ENCODE data around the gene KLF14. TPM values are rescaled to one million over a fixed set of nuclear protein-coding genes. Genes with fewer than 3 reads are reported as not detected.
A peak's percentile ranks its signal among the peaks of the same experiment; 100 is the strongest.
"Not testable (repeated sequence)": the region's sequence is repeated elsewhere in the genome, so short reads cannot be mapped to it uniquely, and the experiment has no call there.

KLF14 gene
- not detected for total RNA-seq
- long read RNA-seq, result 0 reads

DNA sequence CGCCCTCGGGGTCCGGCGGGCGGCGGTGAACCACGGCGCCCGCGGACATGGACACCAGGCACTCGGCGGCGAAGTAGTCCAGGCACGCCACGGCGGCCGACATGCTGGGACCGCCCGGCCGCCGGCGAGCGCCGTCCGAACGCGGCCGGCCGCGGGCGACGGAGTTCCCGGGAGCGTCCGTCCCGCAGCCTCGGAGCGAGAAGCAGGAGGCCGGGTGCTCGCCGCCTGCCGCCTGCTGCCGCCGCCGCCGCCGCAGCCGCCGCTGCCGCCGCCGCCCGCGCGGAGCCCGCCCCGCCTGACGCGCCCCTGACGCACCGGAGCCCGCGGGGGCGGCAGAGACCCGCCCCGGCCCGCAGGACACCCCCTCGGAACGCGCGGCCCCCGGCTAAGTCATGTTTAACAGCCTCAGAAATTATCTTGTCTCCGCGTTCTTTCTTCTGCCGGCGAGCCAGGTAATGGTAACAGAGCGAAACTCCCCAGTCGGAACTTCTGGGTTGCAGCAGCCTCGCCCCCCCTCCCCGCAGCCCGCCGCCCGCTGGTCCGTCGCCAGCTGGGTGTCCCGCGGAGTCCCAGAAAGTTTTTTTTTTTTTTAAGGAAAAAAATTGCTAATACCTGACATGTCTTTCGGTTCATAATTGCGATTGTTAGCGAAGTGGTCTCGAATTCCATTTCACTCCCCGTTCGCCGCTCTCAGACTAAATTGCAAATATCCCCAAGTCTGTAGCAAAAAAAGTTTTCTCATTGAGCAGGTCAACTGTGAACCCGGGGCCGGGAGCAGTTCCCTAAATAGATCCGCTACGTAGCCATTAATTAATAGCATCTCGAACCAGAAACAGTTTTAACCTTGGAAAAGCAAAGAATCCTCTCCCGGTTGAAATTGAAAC, at the start of gene KLF14:
Gene KLF14 (minus strand): TSS at position 277 of the 884 bp plus-strand sequence. CDS start 174 bp downstream, at position 103.
- intact Hi-C loops (cut with DNase I), result no loop called here
- ATAC-seq (peak; percentile 23 to 59), DNase-seq (peak; percentile 28)

DNA sequence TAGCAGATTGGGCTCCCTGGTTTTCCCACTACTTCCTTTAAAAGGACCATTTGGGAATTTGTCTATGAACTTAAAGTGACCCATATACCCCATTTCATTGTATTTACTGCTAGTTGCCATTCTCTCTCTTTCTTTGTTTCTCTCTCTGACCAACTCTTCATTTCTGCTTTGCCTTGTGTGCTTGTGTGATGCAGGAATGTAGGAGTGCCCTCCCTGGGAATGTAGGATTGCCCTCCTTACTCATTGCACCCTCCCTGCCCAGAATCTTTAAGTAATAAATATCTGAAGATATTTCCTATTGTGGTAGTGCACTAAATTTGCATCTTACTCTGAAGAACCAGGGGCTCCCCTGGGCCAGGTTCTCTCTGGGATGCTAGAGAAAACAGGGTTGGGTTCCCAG, 47.3 kb upstream of the KLF14 start:
- DNase-seq (no peak), ATAC-seq (no peak)
- intact Hi-C loops (cut with DNase I), result no loop called here

DNA sequence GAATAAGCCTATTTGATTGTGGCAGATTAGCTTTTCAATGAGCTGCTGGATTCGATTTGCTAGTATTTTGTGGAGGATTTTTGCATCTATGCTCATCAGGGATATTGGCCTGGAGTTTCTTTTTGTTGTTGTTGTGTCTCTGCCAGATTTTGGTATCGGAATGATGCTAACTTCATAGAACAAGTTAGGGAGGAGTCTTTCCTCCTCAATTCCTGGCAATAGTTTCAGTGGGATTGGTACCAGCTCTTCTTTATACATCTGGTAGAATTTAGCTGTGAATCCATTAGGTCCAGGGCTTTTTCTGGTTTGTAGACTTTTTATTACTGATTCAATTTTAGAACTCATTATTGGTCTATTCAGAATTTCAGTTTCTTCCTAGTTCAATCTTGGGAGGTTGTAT, 43.4 kb upstream of the KLF14 start:
- DNase-seq (no peak), ATAC-seq (no peak)
- intact Hi-C loops (cut with DNase I), result no loop called here

DNA sequence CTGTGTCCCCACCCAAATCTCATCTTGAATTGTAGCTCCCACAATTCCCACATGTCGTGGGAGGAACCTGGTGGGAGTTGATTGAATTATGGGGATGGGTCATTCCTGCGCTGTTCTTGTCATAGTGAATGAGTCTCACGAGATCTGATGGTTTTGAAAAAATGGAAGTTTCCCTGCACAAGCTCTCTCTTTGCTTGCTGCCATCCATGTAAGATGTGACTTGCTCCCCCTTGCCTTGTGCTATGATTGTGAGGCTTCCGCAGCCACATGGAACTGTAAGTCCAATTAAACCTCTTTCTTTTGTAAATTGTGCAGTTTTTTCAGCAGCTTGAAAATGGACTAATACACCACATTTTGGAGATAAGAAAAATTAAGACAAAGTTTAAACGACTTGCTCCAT, 38.4 kb upstream of the KLF14 start:
- intact Hi-C loops (cut with DNase I); ATAC-seq; DNase-seq: not testable (repeated sequence)

DNA sequence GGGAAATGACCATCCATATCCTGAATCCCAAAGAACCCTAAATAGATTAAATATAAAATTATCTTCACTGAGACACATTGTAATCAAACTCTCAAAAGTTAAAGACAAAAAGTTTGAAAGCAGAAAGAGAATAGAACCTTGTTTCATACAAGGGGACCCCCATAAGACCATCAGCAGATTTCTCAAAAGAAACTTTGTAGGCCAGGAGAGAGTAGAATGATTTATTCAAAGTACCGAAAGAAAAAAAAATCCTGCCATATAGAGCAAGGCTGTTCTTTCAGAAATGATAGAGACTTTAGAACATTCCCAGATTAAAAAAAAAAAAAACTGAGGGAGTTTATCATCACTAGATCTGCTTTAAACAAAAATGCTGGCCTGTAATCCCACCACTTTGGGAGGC, 34.8 kb upstream of the KLF14 start:
- DNase-seq (no peak), ATAC-seq (no peak)
- intact Hi-C loops (cut with DNase I), result no loop called here

DNA sequence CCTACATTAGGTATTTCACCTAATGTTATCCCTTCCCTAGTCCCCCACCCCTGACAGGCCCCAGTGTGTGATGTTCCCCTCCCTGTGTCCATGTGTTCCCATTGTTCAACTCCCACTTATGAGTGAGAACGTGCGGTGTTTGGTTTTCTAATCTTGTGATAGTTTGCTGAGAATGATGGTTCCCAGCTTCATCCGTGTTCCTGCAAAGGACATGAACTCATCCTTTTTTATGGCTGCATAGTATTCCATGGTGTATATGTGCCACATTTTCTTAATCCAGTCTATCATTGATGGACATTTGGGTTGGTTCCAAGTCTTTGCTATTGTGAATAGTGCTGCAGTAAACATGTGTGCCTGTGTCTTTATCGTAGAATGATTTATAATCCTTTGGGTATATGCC, 30.6 kb upstream of the KLF14 start:
- ATAC-seq; DNase-seq; intact Hi-C loops (cut with DNase I): not testable (repeated sequence)

DNA sequence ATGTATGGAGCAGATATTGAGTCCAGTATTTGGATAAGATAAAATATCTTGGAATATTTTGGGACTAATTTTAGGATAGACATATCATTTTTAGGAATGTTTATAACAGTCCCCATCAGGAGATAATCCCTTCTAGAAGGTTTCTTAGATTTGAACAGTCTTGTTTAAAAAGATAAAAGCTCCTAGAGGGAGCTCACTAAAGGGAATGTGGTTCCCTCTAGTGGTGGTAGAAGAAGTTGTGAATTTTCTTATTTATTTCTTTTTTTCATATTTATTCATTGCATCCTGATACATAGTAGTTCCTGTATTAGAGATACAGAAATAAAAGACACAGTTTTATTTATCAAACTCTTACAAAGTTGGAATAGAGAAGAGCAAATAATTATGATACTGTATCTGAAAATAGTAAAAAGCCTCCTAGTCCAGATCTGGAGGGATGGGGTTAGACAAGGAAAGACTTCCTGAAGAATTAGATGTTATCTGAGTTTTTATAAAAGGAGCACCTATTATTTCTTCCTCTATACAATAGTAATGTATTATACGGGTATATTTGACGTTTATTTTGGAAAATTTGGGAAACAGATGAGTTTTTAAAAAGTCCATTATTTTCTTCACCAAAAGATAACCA, 24.5 kb upstream of the KLF14 start:
- ATAC-seq (no peak), DNase-seq (no peak)
- intact Hi-C loops (cut with DNase I), result loop anchor here in 1 of 2 donors (10.0 kb wide), 1 partner anchor 684 kb away; the partner anchor contains the start of gene KLHDC10

DNA sequence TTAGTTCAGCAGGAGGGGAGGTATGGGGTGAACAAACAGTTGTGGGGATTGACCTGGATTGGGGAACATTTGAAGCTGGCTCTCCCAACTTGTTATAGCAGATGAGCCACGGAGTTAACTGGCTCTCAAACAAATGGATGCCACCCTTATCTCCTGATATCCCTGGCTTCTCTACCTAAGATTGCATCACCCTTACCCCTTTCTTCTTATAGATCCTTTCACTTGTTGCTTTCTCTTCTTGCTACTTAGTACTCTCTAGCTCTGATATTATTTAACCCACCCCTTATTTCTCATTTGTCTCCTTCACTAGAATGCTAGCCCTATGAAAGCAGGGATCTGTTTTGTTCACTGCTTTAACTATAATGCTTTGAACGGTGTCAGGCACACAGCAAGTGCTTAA, 22.3 kb upstream of the KLF14 start:
- intact Hi-C loops (cut with DNase I), result loop anchor here in 1 of 2 donors (10.0 kb wide), 1 partner anchor 682 kb away; the partner anchor contains the start of gene KLHDC10
- ATAC-seq, result no peak

DNA sequence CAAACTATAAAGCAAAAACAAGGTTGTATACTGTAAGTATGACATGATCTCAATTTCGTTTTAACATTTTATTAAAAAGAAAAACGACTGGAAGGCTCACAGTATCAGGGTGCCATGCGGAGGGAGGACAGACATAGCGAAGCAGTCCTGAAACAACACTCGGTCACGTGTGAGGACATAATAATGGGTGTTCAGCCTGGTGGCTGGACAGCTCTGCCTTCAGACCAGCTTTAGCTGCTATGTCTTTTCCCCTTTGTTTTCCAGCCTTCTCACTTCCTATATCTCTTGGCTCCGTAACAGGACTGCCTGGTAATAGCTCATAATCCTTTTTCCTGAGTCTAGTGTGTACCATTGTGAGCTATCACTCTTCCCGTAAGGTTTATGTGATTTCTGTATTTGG, 18.4 kb upstream of the KLF14 start:
- no peak for DNase-seq
- intact Hi-C loops (cut with DNase I), result loop anchor here in 1 of 2 donors (10.0 kb wide), 1 partner anchor 678 kb away; the partner anchor contains the start of gene KLHDC10
- no peak for ATAC-seq

More for the DNA sequence above, 22.3 kb upstream of the KLF14 start:
- no peak for DNase-seq

DNA sequence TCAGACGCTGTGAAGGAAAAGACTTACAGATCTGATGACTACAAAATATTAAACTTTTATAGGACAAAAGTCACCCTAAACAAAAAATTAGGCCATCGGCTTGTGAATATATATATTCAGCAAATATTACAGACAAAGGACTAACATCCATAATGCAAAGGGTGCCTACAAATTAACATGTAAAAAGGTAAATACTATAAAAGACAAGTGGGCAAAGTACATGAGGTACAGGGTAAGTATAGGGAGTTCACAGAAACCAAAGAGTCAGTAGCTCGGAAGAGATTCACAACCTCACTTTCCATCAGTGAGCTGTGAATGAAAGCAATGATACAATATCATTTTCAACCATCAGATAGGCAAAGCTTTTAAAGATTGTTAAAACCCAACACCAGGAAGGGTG, 16.7 kb upstream of the KLF14 start:
- intact Hi-C loops (cut with DNase I), result loop anchor here in 1 of 2 donors (10.0 kb wide), 1 partner anchor 676 kb away; the partner anchor contains the start of gene KLHDC10
- ATAC-seq, result no peak
- DNase-seq, result no peak

DNA sequence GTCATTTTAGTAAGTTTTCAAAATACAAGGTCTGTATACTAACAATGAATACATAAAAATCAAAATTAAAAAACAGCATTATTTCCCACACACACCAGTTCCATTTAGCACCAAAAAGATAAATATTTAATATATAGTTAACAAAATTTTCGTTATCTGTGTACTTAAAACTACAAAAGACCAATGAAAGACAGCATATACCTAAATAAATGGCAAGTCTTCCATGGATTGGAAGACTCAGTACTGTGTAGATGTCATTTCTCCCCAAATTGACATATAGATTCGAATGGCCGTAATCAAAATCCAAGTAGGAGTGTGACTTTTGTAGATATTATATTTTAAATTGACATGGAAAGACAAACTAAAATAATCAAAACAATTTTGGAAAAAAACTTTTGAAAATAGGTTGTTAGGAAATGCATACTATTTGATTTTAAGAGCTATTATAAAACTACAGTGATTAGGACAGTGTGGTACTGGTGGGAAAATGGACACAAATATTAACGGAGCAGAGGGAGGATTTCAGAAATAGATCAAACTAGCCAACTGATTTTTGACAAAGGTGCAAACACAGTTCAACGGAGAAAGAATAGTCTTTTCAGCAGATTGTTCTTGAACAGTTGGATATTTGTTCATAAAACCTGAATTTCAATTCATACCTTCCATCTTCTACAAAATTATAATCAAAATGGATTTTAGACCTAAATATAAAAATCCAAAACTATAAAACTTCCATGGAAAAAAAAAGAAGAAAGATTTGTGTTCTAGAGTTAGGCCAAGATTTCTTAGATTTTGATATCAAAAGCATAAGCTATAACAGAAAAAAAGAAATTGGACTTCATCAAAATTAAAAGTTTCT, 14.8 kb upstream of the KLF14 start:
- no peak for DNase-seq
- intact Hi-C loops (cut with DNase I), result no loop called here
- no peak for ATAC-seq

DNA sequence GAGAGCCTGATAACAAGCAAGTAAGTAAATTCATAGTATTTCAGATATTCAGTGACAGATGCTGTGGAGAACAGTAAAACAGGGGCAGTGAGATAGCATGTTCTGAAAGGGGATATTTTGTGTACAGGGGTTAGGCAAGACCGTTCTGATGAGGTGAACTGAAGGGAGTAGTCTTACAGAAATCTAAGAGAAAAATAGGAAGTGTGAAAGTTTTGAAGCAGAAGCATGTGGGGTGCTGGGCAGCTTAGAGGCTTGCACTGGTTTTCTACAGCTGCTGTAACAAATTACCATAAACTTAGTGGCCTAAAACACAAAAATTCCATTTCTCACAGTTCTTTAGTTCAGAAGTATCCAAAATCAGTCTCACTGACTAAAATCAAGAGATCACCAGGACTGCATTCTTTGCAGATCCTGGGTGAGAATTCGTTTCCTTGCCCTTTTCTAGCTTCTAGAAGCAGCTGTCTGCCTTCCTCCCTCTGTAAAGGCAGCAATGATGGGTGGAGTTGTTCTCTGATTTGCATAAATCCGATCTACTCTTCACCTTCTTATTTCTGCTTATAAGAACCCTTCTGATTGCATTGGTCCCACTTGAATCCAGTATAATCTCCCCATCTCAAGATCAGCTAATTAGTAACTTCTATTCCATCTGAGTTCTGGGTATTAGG, 7.5 kb upstream of the KLF14 start:
- intact Hi-C loops (cut with DNase I), result no loop called here
- DNase-seq (no peak), ATAC-seq (peak in 1 of 2 donors; percentile 60)

DNA sequence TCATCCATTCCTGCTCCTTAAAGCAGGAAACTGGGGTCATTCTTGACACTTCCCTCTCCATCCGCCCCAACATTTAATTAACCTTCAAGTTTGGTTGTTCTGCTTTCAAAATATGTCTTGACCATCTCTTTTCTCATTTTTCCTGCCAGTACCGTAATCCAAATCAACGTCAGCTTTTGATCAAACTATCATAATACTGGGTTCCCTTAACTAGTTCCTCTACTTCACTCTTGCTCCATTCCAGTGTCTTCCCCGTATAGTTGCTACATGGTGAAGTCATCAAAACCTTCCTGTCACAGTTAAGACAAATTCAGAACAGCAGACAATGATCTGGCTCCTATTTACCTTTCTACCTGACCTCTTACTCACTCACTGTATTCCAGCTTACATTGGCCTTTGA, 6.6 kb upstream of the KLF14 start:
- DNase-seq (no peak), ATAC-seq (no peak)
- intact Hi-C loops (cut with DNase I), result no loop called here

DNA sequence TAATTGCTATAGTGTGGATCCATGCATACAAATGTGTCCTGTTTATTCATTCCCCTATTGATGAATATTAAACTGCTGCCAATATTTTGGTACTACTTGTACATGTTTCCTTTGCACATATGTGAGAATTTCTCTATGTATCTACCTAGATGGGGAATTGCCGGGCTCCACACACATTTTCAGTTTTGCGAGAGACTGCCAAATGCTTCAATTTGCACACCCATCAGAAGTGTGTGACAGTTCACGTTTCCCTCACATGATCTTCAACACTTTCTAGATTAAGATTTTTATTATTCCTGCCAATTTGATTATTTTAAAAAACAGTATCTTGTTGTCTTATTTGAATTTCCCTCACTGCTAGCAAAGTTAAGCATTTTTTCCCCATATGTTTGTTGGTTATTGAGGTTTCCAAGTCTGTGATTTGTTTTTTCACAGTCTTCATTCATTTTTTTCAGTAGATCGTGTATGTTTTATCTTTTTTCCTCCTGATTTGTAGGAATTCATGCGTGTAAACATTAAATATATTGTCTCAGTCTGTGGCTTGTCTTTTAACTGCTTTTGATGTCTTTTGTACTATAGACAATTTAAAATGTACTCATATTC, 2.4 kb upstream of the KLF14 start:
- DNase-seq, result no peak
- intact Hi-C loops (cut with DNase I), result no loop called here
- ATAC-seq, result no peak

DNA sequence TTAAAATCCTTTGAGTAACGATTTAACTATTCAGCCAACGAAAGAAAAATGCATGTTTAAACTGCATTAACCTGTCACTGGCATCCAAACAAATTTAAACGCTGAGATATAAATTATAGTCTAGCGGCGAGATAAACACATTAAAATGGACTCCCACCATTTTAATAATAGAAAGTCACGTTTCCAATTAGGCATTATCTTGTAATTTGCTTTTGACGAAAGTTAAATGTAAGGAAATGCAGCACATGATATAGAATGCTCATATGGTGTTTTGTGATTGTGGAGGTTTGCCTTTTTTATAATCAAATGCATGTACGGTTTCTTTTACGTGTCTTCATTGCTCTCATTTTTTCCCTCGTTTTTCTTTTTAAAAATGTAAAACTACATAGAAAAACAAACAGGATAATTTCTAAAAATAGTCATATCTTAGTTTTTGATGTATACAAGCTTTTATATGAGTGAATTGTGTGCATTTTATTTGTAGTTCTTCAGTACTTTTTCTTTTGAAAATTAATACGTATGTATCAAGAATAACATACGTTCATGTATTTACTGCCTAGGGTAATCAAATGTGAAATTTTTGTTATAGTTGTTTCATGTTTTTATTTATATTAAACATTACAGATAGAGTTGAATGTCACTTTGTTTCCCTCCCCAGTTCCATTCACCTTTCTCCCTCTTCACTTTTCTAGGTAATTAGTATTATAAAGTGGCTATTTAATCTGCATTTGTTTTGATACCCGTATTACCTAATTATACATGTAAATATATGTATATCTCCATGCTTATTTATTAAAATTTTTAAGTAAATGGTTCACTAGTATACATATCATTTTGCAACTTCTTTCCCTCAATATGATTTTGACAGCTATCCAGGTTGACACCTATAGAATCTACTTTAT, 1.1 kb upstream of the KLF14 start:
- DNase-seq, result no peak
- intact Hi-C loops (cut with DNase I), result no loop called here
- no peak for ATAC-seq

DNA sequence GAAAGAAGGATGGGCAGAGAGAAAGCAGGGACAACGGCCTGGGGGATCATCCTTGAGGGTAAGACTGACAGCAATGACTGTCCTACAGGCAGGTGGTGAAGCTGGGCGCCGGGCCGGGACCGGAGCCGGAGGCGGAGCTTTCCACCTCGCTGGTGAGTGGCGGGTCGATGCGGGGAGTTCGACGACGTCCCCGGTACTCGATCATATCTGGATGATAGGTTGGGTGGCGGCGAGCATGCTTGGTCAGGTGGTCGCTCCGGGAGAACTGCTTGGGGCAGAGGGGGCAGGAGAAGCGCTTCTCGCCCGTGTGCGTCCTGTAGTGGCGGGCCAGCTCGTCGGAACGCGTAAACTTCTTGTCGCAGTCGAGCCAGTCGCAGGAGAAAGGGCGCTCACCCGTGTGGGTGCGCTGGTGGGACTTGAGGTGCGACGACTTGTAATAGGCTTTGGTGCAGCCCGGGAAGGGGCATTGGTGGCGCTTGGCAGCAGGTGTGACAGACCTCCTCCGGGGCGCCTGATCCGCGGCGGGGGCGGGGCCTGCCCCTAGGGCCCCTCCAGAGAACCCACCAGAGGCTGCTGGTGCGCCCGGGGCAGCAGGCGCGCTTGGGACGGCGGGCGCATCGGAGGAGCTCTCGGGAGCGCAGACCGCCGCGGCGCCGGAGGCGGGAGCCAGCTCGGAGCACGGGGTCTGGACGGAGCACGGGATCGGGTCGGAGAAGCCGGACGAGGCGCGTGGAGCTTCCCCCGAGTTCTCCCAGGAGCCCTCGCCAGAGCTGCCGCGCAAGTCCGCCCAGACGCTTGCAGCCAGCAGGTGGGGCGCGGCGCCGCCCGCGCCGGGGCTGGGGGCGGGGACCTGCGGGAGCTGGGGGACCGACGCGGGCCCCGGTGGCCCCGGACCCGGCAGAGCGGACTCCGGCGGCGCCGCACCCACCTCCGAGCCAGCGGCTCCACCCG, 752 bp downstream of the KLF14 start:
- DNase-seq (peak; percentile 29), ATAC-seq (peak; percentile 50 to 62)
- intact Hi-C loops (cut with DNase I), result no loop called here

Data from left cardiac atrium (tissue), 4 donors.